Astrocyte (in vitro differentiated cells and primary cell): ENCODE data around the gene DCAF5. TPM values are rescaled to one million over a fixed set of nuclear protein-coding genes. Genes with fewer than 3 reads are reported as not detected.
"Not testable (repeated sequence)": the region's sequence is repeated elsewhere in the genome, so short reads cannot be mapped to it uniquely, and the experiment has no call there.

ENCODE experiments used
- DNase-seq: peaks from one replicate; pipeline ENCODE4 v3.0.0-alpha.2; 2010; ENCODE audit warnings: low read depth
- FAIRE-seq: peaks from 2 replicates; lab custom pipeline; 2011; peaks lifted over from hg19 to GRCh38; lab: Jason Lieb, UNC
- H2AFZ ChIP-seq: 2 replicates; pipeline ENCODE4 v1.6.0; 2012; ENCODE audit warnings: low read depth, low read length, inconsistent platforms
- H3K27ac ChIP-seq: 2 replicates; pipeline ENCODE4 v1.5.1; 2011; ENCODE audit warnings: low read depth, low read length, inconsistent platforms
- H3K27me3 ChIP-seq: 2 replicates; pipeline ENCODE4 v1.6.0; 2011; ENCODE audit warnings: low read length, inconsistent platforms; ENCODE audit not compliant: insufficient read depth
- H3K36me3 ChIP-seq: 2 replicates; pipeline ENCODE4 v1.5.1; 2011; ENCODE audit warnings: low read length, inconsistent platforms; ENCODE audit not compliant: insufficient read depth
- H3K4me1 ChIP-seq: 2 replicates; pipeline ENCODE4 v1.5.1; 2011; ENCODE audit warnings: low read length, inconsistent platforms; ENCODE audit not compliant: insufficient read depth
- H3K4me2 ChIP-seq: 2 replicates; pipeline ENCODE4 v1.6.0; 2012; ENCODE audit warnings: low read length, inconsistent platforms
- H3K4me3 ChIP-seq: 2 replicates; pipeline ENCODE4 v1.5.1; 2011; ENCODE audit warnings: low read depth, mild to moderate bottlenecking, low read length, inconsistent platforms; ENCODE audit not compliant: insufficient read depth
- H3K79me2 ChIP-seq: 2 replicates; pipeline ENCODE4 v1.6.0; 2012; ENCODE audit warnings: mild to moderate bottlenecking, low read length, inconsistent platforms; ENCODE audit not compliant: insufficient read depth
- H3K9ac ChIP-seq: 2 replicates; pipeline ENCODE4 v1.6.0; 2012; ENCODE audit warnings: mild to moderate bottlenecking, low read length, inconsistent platforms
- H3K9me3 ChIP-seq: 2 replicates; pipeline ENCODE4 v1.5.1; 2012; ENCODE audit warnings: low read depth, mild to moderate bottlenecking, low read length, inconsistent platforms; ENCODE audit not compliant: insufficient read depth
- H4K20me1 ChIP-seq: 2 replicates; pipeline ENCODE4 v1.6.0; 2012; ENCODE audit warnings: low read length, inconsistent platforms; ENCODE audit not compliant: insufficient read depth
- H3K27ac Mint-ChIP-seq: one replicate; pipeline ENCODE4 v1.8.0; 2021; ENCODE audit warnings: mild to moderate bottlenecking, mixed read lengths; ENCODE audit not compliant: unreplicated experiment
- H3K27me3 Mint-ChIP-seq: one replicate; pipeline ENCODE4 v1.8.0; 2021; ENCODE audit warnings: low read depth, mixed read lengths; ENCODE audit not compliant: unreplicated experiment
- H3K36me3 Mint-ChIP-seq: one replicate; pipeline ENCODE4 v1.8.0; 2021; ENCODE audit warnings: low read depth, mixed read lengths; ENCODE audit not compliant: unreplicated experiment
- H3K4me1 Mint-ChIP-seq: one replicate; pipeline ENCODE4 v1.8.0; 2021; ENCODE audit warnings: low read depth, mixed read lengths; ENCODE audit not compliant: unreplicated experiment
- H3K4me3 Mint-ChIP-seq: one replicate; pipeline ENCODE4 v1.8.0; 2021; ENCODE audit warnings: mild to moderate bottlenecking, moderate library complexity, mixed read lengths; ENCODE audit not compliant: unreplicated experiment
- H3K9me3 Mint-ChIP-seq: one replicate; pipeline ENCODE4 v1.8.0; 2021; ENCODE audit warnings: mild to moderate bottlenecking, mixed read lengths; ENCODE audit not compliant: unreplicated experiment
- EZH2 ChIP-seq: IDR thresholded peaks from 2 replicates; pipeline ENCODE4 v1.6.1; 2012; ENCODE audit warnings: mild to moderate bottlenecking, low read length, inconsistent platforms; ENCODE audit not compliant: insufficient read depth
- total RNA-seq: library from RNA; stranded (reverse); gene quantifications from 2 replicates; pipeline ENCODE4 v1.2.1, GENCODE V29; 2021
- TF ChIP-seq, protein P1 (sequence below): IDR thresholded peaks from 2 replicates; pipeline ENCODE4 v1.5.1; 2011; ENCODE audit warnings: low read depth, mild to moderate bottlenecking, inconsistent platforms, low read length, moderate library complexity; ENCODE audit not compliant: insufficient read depth

The DCAF5 gene
- total RNA-seq, 1 donor from 2014 or later: 54.6 TPM

DNA sequence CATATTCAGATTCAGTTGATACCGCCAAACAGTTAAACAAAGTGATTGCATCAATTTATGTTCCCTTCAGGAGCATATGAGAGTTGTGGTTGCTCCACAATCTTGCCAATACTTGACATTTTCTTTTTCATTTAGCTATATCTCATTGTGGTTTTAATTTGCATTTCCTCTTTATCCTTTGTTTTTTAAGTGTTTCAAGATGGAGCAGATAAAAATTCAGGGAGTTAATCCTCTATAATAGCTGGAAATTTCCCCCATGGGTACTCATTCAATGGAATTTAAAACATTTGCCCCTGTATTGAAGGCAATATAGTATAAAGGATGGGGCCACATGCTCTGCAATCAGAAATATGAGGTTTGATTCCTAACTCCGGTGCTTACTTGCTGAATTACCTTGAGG lies 37.3 kb upstream of the DCAF5 start:
- Histone ChIP-seq H3K27me3 (peaks cover 2% of the 10 kb centered on the region), H3K9ac (no peak overlapping the region), H3K79me2 (peaks cover 26% of the 10 kb centered on the region), H3K4me1 (peaks cover 3% of the 10 kb centered on the region), H3K36me3 (no peaks in the 10 kb centered on the region), H4K20me1 (no peaks in the 10 kb centered on the region), H2AFZ (no peak overlapping the region), H3K27ac (no peak overlapping the region), H3K4me3 (no peak overlapping the region), H3K4me2 (no peak overlapping the region), H3K9me3 (no peaks in the 10 kb centered on the region)
- peaks cover 5% of the 10 kb centered on the region for H3K4me1 Mint-ChIP-seq
- no peak for FAIRE-seq
- H3K4me3 Mint-ChIP-seq: peak overlapping the region; percentile 95
- no peaks in the 10 kb centered on the region for H3K27me3 Mint-ChIP-seq
- H3K9me3 Mint-ChIP-seq: no peaks in the 10 kb centered on the region
- no peaks in the 10 kb centered on the region for H3K36me3 Mint-ChIP-seq
- TF ChIP-seq EZH2: no peak
- TF ChIP-seq, protein P1, sequence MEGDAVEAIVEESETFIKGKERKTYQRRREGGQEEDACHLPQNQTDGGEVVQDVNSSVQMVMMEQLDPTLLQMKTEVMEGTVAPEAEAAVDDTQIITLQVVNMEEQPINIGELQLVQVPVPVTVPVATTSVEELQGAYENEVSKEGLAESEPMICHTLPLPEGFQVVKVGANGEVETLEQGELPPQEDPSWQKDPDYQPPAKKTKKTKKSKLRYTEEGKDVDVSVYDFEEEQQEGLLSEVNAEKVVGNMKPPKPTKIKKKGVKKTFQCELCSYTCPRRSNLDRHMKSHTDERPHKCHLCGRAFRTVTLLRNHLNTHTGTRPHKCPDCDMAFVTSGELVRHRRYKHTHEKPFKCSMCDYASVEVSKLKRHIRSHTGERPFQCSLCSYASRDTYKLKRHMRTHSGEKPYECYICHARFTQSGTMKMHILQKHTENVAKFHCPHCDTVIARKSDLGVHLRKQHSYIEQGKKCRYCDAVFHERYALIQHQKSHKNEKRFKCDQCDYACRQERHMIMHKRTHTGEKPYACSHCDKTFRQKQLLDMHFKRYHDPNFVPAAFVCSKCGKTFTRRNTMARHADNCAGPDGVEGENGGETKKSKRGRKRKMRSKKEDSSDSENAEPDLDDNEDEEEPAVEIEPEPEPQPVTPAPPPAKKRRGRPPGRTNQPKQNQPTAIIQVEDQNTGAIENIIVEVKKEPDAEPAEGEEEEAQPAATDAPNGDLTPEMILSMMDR: no peak
- DNase-seq: no peak
- no peak overlapping the region for H3K27ac Mint-ChIP-seq

- Mint-ChIP-seq H3K4me3 (no peak overlapping the region), H3K9me3 (peaks cover 4% of the 10 kb centered on the region), H3K4me1 (peaks cover 6% of the 10 kb centered on the region), H3K27me3 (no peaks in the 10 kb centered on the region), H3K36me3 (no peaks in the 10 kb centered on the region), H3K27ac (no peak overlapping the region)
- H3K27ac ChIP-seq: no peak overlapping the region
- TF ChIP-seq EZH2: no peak
- TF ChIP-seq, protein P1: no peak
- H3K79me2 ChIP-seq: no peaks in the 10 kb centered on the region
- H3K9ac ChIP-seq: no peak overlapping the region
- no peak for DNase-seq
- no peaks in the 10 kb centered on the region for H4K20me1 ChIP-seq
- H3K9me3 ChIP-seq: no peaks in the 10 kb centered on the region
- H3K4me2 ChIP-seq: peak overlapping the region; percentile 6
- H2AFZ ChIP-seq: peak overlapping the region; percentile 37
- no peak overlapping the region for H3K4me3 ChIP-seq
- no peak for FAIRE-seq
- no peaks in the 10 kb centered on the region for H3K36me3 ChIP-seq
- peaks cover 2% of the 10 kb centered on the region for H3K27me3 ChIP-seq
- H3K4me1 ChIP-seq: no peaks in the 10 kb centered on the region
These were observed 30.8 kb upstream of the DCAF5 start for GRCh38 chr14:69183735-69184134.

DNA sequence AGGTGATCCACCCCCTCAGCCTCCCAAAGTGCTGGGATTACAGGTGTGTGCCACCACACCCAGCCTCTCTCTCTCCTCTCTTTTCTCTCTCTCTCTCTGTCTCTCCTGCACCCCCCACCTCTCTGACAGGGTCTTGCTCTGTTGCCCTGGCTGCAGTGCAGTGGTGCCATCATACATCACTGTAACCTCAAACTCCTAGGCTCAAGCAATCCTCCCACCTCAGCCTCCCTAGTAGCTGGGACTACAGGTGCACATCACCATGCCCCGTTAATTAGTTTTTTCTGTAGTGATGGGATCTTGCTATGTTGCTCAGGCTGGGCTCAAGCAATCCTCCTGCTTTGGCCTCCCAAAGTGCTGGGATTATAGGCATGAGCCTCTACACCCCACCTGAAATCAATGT lies 29.7 kb upstream of the DCAF5 start:
- H3K4me2 ChIP-seq, H3K4me3 Mint-ChIP-seq, H4K20me1 ChIP-seq, H2AFZ ChIP-seq, H3K27ac ChIP-seq, H3K27me3 Mint-ChIP-seq, H3K36me3 ChIP-seq, H3K36me3 Mint-ChIP-seq, H3K4me1 ChIP-seq, DNase-seq, H3K9me3 ChIP-seq, H3K4me3 ChIP-seq, H3K9me3 Mint-ChIP-seq, H3K79me2 ChIP-seq, H3K4me1 Mint-ChIP-seq, H3K27ac Mint-ChIP-seq, FAIRE-seq, H3K27me3 ChIP-seq, H3K9ac ChIP-seq: not testable (repeated sequence)
